T-helper 1 cell (primary cell): ENCODE measurements around the gene GATAD2B.
"Not testable (repeated sequence)": the region's sequence is repeated elsewhere in the genome, so short reads cannot be mapped to it uniquely, and the experiment has no call there.

Experiments
- DNase-seq, 5 donors: peaks; one replicate each; pipeline ENCODE4 v3.0.0-alpha.2; 2012 to 2020

Gene GATAD2B

DNA sequence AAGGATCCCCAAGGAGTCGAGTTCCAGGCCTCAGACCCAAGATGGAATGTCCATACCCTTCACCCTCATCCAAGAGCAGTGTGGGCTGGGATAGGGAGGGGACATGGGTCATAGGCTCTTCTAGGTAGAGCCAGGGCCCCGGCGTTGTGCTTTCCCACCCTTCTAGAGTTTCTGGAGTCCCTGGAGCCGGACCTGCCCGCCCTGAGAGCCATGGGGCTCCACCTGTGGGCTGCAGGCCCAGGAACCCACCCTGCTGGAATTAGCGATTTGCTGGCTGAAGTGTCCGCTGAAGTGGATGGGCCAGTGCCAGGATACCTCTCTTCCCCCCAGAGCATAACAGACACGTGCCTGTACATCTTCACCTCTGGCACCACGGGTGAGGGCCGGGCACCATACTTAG is 146.4 kb downstream of the GATAD2B start:
- no peak for DNase-seq

DNA sequence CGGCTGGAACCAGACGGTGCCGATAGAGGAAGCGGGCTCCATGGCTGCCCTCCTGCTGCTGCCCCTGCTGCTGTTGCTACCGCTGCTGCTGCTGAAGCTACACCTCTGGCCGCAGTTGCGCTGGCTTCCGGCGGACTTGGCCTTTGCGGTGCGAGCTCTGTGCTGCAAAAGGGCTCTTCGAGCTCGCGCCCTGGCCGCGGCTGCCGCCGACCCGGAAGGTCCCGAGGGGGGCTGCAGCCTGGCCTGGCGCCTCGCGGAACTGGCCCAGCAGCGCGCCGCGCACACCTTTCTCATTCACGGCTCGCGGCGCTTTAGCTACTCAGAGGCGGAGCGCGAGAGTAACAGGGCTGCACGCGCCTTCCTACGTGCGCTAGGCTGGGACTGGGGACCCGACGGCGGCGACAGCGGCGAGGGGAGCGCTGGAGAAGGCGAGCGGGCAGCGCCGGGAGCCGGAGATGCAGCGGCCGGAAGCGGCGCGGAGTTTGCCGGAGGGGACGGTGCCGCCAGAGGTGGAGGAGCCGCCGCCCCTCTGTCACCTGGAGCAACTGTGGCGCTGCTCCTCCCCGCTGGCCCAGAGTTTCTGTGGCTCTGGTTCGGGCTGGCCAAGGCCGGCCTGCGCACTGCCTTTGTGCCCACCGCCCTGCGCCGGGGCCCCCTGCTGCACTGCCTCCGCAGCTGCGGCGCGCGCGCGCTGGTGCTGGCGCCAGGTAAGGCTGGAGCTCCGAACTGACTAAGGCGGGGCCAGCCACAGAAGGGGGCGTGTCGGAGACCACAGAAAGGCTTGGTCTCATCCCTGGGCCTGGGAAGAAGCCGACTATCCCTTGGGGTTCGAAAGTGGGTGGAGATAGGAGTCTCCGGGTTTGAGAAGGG is 147.1 kb downstream of the GATAD2B start:
- DNase-seq: peak; percentile 35 to 75 (median 53)

DNA sequence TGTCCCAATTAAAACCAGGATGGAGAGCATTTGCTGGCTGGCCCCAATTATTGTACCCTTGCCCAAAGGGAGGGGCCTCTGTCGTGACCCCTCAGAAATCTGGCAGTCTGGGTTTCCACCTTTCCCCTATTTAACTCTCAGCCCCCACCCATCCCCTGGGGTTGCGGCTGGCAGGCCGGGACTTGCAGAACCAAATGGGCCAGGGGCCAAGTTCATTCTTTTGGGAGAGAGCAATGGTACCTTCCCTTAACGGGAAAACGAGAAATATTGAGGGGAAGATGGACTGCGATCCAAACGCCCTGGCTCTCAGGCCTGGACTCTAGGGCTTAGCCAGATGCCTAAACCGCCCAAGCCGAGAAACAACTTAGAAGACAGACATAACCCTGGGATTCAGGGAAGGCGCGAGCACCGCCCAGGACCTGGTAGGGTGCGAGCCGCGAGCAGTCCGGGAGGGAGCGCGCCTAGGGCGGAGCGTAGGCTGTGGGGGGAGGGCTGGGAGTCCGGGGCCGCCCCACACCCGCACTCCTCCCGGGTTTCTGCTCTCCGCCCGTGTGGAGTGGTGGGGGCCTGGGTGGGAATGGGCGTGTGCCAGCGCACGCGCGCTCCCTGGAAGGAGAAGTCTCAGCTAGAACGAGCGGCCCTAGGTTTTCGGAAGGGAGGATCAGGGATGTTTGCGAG is 147.9 kb downstream of the GATAD2B start, which contains the start of gene SLC27A3:
Gene SLC27A3, plus strand, starts transcription at position 628 of the 678 bp plus-strand sequence. CDS start 91 bp downstream, outside the sequence.
- DNase-seq: no peak

DNA sequence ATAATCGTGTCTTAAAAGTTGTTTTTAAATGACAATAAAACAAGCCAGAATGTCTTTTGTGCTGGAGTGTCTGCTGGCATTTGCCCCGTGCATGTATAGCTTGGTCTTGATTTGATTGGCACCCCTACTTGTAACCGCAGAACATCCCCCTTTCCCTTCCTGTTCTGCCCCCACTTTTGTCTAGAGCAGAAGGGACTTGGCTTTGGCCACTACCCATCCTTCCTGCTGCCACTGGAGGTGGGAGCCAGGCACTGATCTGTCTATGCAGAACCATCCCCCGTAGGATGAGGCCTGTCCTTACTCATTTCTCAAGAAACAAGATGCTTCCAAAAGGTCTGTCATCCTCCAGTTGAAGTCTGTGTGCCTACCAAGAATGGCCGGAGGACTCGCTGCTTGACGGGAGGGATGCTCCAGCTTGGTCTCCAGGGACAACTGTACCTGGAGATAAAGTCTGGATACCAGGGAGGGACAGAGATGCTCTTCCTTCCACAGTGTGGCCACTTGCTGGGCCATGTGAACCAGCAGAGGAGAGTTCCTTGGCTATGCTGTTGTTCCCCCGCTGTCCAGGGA is 148.7 kb downstream of the GATAD2B start:
- no peak for DNase-seq

DNA sequence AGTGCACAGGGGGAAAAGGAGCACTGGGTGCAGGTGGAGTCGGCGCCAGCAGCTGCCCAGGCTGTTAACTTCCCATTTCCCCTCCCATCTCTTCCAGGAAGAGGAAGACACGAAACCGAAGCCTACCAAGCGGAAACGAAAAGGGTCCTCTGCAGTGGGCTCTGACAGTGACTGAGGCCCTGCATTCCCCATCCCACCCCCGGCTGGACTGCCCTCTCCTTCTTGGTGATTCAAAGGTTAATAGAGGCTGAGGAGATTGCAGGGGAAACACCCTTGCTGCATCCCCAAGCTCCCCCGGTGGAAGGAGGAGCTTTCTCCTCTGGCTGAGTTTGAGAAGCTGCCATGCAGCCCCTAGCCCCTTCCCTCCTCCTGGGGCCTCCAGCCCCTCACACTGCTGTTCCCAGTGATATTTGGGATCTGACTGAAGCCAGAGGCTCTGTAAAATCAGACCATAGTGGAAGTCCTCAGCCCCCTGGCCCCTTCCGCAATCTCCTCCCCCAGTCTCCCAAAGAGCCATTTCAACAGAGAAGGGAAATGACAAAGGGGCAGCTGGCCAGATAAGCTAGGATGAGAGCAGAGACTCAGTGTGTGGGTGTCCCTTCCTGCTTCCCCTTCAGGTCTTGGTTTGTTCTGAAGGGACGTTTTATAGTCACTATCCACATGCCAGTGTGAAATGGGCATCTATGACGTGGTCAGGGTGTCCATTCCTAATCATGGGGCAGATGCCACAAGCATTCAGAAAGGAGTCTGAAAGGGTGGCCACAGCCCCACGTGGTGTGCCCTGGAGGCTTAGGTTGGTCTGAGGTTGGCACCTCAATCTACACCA is 149.5 kb downstream of the GATAD2B start:
- DNase-seq: no peak

DNA sequence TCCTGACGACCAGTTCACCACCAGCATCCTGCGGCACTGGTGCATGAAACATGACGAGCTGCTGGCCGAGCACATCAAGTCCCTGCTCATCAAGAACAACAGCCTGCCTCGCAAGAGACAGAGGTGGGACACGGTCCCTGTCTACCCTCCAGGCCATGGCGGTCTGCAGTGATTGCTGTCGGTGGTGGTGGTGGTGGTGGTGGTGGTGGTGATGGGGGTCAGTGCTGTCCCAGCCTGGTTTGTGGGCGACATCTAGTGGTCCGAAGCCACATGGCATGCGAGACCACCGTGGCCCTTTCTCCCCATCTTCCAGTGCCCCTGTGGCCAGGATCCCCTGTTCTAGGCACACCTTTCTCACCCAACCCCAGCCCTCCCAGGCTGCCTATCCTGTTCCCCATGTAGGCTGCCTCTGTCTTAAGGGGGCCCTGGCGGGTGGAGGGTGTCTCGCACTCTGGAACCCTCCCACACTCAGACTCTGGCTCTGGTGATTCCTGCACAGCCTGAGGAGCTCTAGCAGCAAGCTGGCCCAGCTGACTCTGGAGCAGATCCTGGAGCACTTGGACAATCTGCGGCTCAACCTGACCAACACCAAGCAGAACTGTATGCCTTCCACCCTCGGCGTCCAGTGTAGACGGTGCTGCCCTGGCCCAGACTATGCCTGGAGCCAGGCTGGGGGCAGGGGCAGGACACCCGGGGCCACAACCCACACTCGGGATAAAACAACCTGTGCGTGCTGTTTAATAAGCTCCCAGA is 150.8 kb downstream of the GATAD2B start:
- no peak for DNase-seq

DNA sequence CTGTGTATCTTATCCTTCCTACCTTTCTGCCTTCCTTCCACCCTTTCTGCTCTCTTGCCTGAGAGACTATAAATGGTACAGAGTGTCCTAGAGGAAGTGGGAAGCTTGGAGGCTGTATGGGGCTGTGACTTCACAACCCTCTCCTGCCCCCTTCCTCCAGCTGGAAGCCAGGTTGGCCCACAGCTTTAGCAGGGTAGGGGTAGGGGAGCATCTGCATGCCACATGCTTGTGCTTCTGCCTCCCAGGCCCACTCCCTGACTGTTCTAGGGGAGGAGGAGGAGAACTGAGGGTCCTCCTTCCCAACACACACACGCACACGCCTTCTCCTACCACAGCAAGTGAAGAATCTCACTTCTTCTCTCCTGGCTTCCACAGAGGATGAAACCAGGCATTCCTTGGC is 151.5 kb downstream of the GATAD2B start:
- no peak for DNase-seq

DNA sequence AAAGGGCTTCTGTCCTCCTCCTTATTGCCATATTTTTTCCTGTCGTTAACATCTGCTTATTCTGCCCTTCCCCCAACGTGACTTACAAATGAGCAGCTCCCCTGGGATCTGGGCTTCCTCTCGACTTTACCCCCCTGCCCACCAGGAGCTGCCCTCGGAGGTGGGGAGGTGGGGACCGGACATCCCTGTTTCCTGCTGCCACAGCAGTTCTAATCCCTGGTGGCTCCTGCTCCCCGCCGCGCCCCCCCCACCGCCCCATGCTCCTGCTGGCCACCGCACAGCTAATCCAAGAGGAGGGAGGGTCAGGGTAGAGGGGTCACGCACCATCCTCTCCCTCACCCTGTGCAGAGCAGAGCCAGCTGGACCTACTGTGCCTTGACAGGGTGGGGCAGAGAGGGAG is 152.0 kb downstream of the GATAD2B start:
- no peak for DNase-seq

DNA sequence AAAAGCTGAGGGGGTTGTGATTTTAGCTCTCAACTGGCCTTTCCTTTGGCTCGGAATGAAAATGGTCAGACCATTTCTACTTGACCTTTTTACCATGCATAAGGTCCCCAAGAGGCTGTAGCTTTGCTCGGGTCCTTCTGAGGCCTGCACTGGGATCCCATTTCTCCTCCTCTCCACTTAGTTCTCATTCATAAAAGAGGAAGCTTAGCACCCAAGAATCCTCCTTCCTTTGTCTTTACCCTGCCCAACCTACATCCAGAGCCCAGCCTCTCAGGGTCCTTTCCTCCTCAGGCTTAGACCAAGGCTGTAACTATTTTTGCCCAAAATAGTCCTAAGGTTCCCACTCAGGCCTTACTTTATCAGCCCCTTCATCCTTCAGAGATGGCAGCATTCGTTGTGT is 153.6 kb downstream of the GATAD2B start:
- no peak for DNase-seq

DNA sequence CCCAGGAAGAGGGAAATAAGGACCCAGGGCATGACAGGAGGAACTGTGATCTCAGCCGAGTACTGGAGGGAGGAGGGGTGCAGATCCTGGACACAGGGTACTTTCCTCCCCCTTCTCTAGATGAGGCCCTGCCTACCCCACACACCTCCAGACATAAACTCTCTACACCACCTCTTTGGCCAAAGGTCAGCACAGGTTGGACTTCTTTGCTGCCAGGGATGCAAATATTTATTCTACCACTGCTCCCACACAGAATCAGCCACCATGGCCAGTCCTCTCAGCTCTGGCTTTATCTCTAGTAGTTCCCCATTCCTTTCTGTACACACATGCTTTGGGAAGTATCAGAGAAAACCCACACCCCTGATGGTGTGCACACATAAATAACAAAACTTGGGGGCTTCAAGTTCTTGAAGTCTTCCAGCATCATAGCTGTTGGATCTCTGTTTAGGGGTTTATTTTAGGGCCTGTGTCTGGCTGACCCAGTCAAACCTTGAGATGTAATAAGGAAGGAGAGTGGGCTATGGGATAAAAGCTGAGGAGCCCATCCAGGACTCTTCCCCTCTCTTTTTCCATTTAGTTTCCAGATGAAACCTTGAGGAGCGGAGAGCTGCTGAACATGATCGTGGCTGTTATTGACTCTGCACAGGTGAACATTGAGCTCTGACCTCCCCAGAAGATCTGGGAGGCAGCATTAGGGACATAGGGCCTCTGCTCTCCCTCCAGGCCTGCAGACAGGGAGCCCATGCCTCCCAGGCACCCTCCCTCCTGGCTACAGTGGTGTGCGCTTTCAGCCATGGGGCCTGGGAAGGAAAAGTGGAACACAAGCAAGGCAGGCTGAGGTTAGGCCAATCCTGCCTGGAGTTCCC is 154.2 kb downstream of the GATAD2B start:
- DNase-seq: no peak

DNA sequence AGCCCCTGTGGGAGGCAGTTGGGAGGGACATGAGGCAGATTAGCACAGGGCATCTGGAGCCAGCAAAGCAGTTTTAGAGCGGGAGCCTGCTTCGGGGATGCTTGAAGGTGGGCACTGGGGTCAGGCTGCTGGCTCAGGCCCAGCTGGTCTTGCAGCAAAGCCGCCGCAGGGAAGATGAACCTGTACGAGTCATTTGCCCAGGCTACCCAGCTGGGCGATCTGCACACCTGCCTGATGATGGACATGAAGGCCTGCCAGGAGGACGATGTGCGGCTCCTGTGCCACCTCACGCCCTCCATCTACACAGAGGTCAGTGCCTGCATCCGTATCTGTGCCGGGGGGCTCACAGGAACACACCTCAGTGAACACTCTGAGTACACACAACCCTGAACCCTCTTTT is 155.3 kb downstream of the GATAD2B start:
- DNase-seq: no peak

DNA sequence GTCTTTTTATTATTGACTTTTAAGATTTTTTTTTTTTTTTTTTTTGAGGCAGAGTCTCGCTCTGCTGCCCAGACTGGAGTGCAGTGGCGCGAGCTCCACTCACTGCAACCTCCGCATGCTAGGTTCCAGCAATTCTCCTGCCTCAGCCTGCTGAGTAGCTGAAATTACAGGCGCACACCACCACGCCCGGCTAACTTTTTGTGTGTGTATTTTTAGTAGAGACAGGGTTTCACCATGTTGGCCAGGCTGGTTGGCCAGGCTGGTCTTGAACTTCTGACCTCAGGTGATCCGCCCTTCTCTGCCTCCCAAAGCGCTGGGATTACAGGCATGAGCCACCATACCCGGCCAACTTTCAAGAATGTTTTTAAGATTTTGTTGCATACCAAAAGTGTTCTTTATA is 156.1 kb downstream of the GATAD2B start:
- DNase-seq: not testable (repeated sequence)

DNA sequence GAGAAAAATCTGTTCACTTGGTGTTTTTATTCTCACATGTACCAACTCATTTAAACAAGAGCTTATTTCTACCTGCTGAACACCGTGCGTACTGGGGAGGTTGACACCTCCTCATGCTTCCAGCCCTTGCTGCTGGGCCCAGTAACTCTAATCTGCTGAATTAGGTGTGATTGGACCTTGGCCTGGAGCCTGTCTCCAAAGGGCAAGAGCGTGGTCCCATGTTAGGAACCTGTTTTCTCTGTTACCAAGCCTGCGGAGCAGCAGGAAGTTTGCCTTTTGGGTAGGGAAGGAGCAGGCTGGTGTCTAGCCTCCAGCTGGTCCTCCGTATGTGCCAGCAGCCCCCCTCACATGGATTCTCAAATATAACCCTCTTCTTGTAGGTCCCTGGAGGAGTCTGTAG is 158.5 kb downstream of the GATAD2B start:
- DNase-seq: no peak

DNA sequence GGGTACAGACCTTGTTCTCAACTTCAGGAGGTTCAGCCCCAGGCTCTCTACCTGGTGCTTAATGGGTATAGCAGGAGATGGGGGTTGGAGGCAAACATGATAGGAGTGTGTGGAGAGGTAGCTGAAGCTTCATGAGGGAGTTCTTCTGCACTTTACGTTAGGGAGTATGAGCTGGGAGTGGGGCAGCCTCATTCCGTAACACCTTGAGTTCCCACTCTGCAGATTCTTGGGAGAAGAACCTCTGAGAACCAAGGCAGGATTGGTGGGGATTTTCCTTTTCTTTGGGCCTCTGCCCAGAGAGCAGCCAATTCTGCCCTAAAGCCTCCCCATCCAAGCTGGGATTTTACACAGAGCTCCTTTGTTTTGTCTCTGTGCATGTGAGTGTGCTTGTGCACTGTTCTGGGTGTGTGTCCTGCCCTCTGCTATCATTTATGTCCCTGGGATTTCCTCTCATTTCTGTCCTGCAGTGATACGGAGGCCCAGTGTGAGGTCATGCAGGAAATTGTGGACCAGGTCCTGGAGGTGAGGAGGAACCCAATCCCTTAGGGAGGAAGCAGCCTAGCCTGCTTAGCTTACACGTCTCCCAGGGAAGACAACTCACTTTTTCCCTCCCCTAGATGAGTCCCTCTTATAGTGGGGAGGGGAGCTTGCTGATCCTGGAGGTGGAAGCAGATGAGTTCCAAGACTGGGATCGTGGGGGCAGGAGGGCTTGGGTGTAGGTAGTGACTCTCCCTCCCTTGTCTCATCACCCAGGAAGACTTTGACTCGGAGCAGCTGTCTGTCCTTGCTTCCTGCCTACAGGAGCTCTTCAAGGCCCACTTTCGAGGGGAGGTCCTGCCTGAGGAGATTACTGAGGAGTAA is 159.2 kb downstream of the GATAD2B start:
- no peak for DNase-seq

DNA sequence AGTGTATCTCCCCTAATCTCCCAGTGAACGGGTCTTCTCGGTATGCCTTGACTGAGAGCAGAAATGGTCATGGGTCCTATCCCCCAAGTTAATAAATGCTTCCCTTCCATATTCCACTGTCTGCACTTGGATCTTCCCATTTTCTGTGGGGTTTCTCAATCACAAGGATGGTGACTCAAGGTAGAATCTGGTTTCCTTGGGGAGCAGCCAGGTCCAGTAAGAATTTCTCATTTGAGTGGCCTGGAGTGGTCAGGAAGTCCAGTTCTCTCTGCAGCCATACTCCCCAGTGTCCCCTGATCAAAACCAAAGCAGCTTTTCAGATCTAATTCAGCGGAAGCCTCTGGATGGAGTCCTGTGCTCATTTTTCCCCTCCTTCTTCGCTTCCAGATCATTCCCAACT is 162.3 kb downstream of the GATAD2B start:
- DNase-seq: no peak
